Measurements from ENCODE around the gene SNX20.

SNX20 gene

GRCh38 chr16:50634090-50634489, 47.0 kb downstream of the SNX20 start:
- Histone ChIP-seq H3K4me3 (ENCODE audit: low read length) (no peak overlapping the region), H3K36me3 (ENCODE audit: control insufficient read depth, insufficient read depth, low read length) (no peaks in the 10 kb centered on the region), H3K4me1 (ENCODE audit: control insufficient read depth, insufficient read depth, low read length) (no peaks in the 10 kb centered on the region), H3K27me3 (ENCODE audit: control insufficient read depth, insufficient read depth, low read length) (no peaks in the 10 kb centered on the region), H3K27ac (ENCODE audit: low read length) (no peak overlapping the region), H3K9me3 (ENCODE audit: control insufficient read depth, insufficient read depth, low read length) (no peaks in the 10 kb centered on the region)
- no peak for DNase-seq (ENCODE audit: low read depth, low spot score)
- WGBS (ENCODE audit: insufficient coverage, insufficient read length), result no CpG with 5 or more reads among the region's 7 CpGs

GRCh38 chr16:50632927-50633800, 47.9 kb downstream of the SNX20 start:
- Histone ChIP-seq H3K4me3 (ENCODE audit: low read length) (no peak overlapping the region), H3K36me3 (ENCODE audit: control insufficient read depth, insufficient read depth, low read length) (no peaks in the 10 kb centered on the region), H3K27me3 (ENCODE audit: control insufficient read depth, insufficient read depth, low read length) (no peaks in the 10 kb centered on the region), H3K9me3 (ENCODE audit: control insufficient read depth, insufficient read depth, low read length) (no peaks in the 10 kb centered on the region), H3K27ac (ENCODE audit: low read length) (no peak overlapping the region), H3K4me1 (ENCODE audit: control insufficient read depth, insufficient read depth, low read length) (no peaks in the 10 kb centered on the region)
- WGBS (ENCODE audit: insufficient coverage, insufficient read length), result no CpG with 5 or more reads among the region's 30 CpGs
- no peak for DNase-seq (ENCODE audit: low read depth, low spot score)

GRCh38 chr16:50631985-50632576, 49.0 kb downstream of the SNX20 start:
- DNase-seq (ENCODE audit: low read depth, low spot score), result no peak
- H3K4me1 ChIP-seq (ENCODE audit: control insufficient read depth, insufficient read depth, low read length), result no peaks in the 10 kb centered on the region
- H3K4me3 ChIP-seq (ENCODE audit: low read length), result no peak overlapping the region
- H3K9me3 ChIP-seq (ENCODE audit: control insufficient read depth, insufficient read depth, low read length), result no peaks in the 10 kb centered on the region
- WGBS (ENCODE audit: insufficient coverage, insufficient read length), result no CpG with 5 or more reads among the region's 22 CpGs
- no peak overlapping the region for H3K27ac ChIP-seq (ENCODE audit: low read length)
- no peaks in the 10 kb centered on the region for H3K36me3 ChIP-seq (ENCODE audit: control insufficient read depth, insufficient read depth, low read length)
- no peaks in the 10 kb centered on the region for H3K27me3 ChIP-seq (ENCODE audit: control insufficient read depth, insufficient read depth, low read length)

- Histone ChIP-seq H3K27me3 (ENCODE audit: control insufficient read depth, insufficient read depth, low read length) (no peaks in the 10 kb centered on the region), H3K4me1 (ENCODE audit: control insufficient read depth, insufficient read depth, low read length) (no peaks in the 10 kb centered on the region), H3K4me3 (ENCODE audit: low read length) (no peak overlapping the region), H3K27ac (ENCODE audit: low read length) (no peak overlapping the region), H3K9me3 (ENCODE audit: control insufficient read depth, insufficient read depth, low read length) (no peaks in the 10 kb centered on the region), H3K36me3 (ENCODE audit: control insufficient read depth, insufficient read depth, low read length) (no peaks in the 10 kb centered on the region)
- DNase-seq (ENCODE audit: low read depth, low spot score), result no peak
- WGBS (ENCODE audit: insufficient coverage, insufficient read length), result no CpG with 5 or more reads among the region's 8 CpGs
Observed at GRCh38 chr16:50631249-50631984, 49.7 kb downstream of the SNX20 start.

GRCh38 chr16:50630394-50631020, 50.6 kb downstream of the SNX20 start:
- no peaks in the 10 kb centered on the region for H3K36me3 ChIP-seq (ENCODE audit: control insufficient read depth, insufficient read depth, low read length)
- H3K4me3 ChIP-seq (ENCODE audit: low read length), result no peak overlapping the region
- no CpG with 5 or more reads among the region's 11 CpGs for WGBS (ENCODE audit: insufficient coverage, insufficient read length)
- H3K27me3 ChIP-seq (ENCODE audit: control insufficient read depth, insufficient read depth, low read length), result no peaks in the 10 kb centered on the region
- H3K9me3 ChIP-seq (ENCODE audit: control insufficient read depth, insufficient read depth, low read length), result no peaks in the 10 kb centered on the region
- no peak overlapping the region for H3K27ac ChIP-seq (ENCODE audit: low read length)
- H3K4me1 ChIP-seq (ENCODE audit: control insufficient read depth, insufficient read depth, low read length), result no peaks in the 10 kb centered on the region
- DNase-seq (ENCODE audit: low read depth, low spot score), result no peak

GRCh38 chr16:50629334-50629733, 51.8 kb downstream of the SNX20 start:
- H3K4me1 ChIP-seq (ENCODE audit: control insufficient read depth, insufficient read depth, low read length), result no peaks in the 10 kb centered on the region
- H3K27ac ChIP-seq (ENCODE audit: low read length), result no peak overlapping the region
- H3K4me3 ChIP-seq (ENCODE audit: low read length), result no peak overlapping the region
- H3K36me3 ChIP-seq (ENCODE audit: control insufficient read depth, insufficient read depth, low read length), result no peaks in the 10 kb centered on the region
- WGBS (ENCODE audit: insufficient coverage, insufficient read length), result no CpG with 5 or more reads among the region's 4 CpGs
- no peaks in the 10 kb centered on the region for H3K27me3 ChIP-seq (ENCODE audit: control insufficient read depth, insufficient read depth, low read length)
- no peak for DNase-seq (ENCODE audit: low read depth, low spot score)
- no peaks in the 10 kb centered on the region for H3K9me3 ChIP-seq (ENCODE audit: control insufficient read depth, insufficient read depth, low read length)

- Histone ChIP-seq H3K36me3 (ENCODE audit: control insufficient read depth, insufficient read depth, low read length) (no peaks in the 10 kb centered on the region), H3K27me3 (ENCODE audit: control insufficient read depth, insufficient read depth, low read length) (no peaks in the 10 kb centered on the region), H3K9me3 (ENCODE audit: control insufficient read depth, insufficient read depth, low read length) (no peaks in the 10 kb centered on the region), H3K27ac (ENCODE audit: low read length) (no peak overlapping the region), H3K4me1 (ENCODE audit: control insufficient read depth, insufficient read depth, low read length) (no peaks in the 10 kb centered on the region), H3K4me3 (ENCODE audit: low read length) (no peak overlapping the region)
- no peak for DNase-seq (ENCODE audit: low read depth, low spot score)
- WGBS (ENCODE audit: insufficient coverage, insufficient read length), result no CpG with 5 or more reads among the region's 9 CpGs
Observed at GRCh38 chr16:50628156-50628802, 52.8 kb downstream of the SNX20 start.

- Histone ChIP-seq H3K9me3 (ENCODE audit: control insufficient read depth, insufficient read depth, low read length) (no peaks in the 10 kb centered on the region), H3K27me3 (ENCODE audit: control insufficient read depth, insufficient read depth, low read length) (no peaks in the 10 kb centered on the region), H3K4me3 (ENCODE audit: low read length) (no peak overlapping the region), H3K4me1 (ENCODE audit: control insufficient read depth, insufficient read depth, low read length) (no peaks in the 10 kb centered on the region), H3K36me3 (ENCODE audit: control insufficient read depth, insufficient read depth, low read length) (no peaks in the 10 kb centered on the region), H3K27ac (ENCODE audit: low read length) (no peak overlapping the region)
- no peak for DNase-seq (ENCODE audit: low read depth, low spot score)
- no CpG with 5 or more reads among the region's 10 CpGs for WGBS (ENCODE audit: insufficient coverage, insufficient read length)
Observed at GRCh38 chr16:50627419-50627818, 53.7 kb downstream of the SNX20 start.

- no CpG with 5 or more reads among the region's 4 CpGs for WGBS (ENCODE audit: insufficient coverage, insufficient read length)
- Histone ChIP-seq H3K36me3 (ENCODE audit: control insufficient read depth, insufficient read depth, low read length) (no peaks in the 10 kb centered on the region), H3K4me1 (ENCODE audit: control insufficient read depth, insufficient read depth, low read length) (no peaks in the 10 kb centered on the region), H3K27ac (ENCODE audit: low read length) (no peak overlapping the region), H3K27me3 (ENCODE audit: control insufficient read depth, insufficient read depth, low read length) (no peaks in the 10 kb centered on the region), H3K9me3 (ENCODE audit: control insufficient read depth, insufficient read depth, low read length) (no peaks in the 10 kb centered on the region), H3K4me3 (ENCODE audit: low read length) (no peak overlapping the region)
- no peak for DNase-seq (ENCODE audit: low read depth, low spot score)
Observed at GRCh38 chr16:50626868-50627267, 54.2 kb downstream of the SNX20 start.

- Histone ChIP-seq H3K4me3 (ENCODE audit: low read length) (no peak overlapping the region), H3K27me3 (ENCODE audit: control insufficient read depth, insufficient read depth, low read length) (no peaks in the 10 kb centered on the region), H3K9me3 (ENCODE audit: control insufficient read depth, insufficient read depth, low read length) (no peaks in the 10 kb centered on the region), H3K4me1 (ENCODE audit: control insufficient read depth, insufficient read depth, low read length) (no peaks in the 10 kb centered on the region), H3K36me3 (ENCODE audit: control insufficient read depth, insufficient read depth, low read length) (no peaks in the 10 kb centered on the region), H3K27ac (ENCODE audit: low read length) (no peak overlapping the region)
- no peak for DNase-seq (ENCODE audit: low read depth, low spot score)
- WGBS (ENCODE audit: insufficient coverage, insufficient read length), result no CpG with 5 or more reads among the region's 12 CpGs
Observed at GRCh38 chr16:50625374-50625773, 55.7 kb downstream of the SNX20 start.
